Heart left ventricle (tissue), 16 donors: ENCODE measurements around the gene CHD8. TPM values are rescaled to one million over a fixed set of nuclear protein-coding genes. Genes with fewer than 3 reads are reported as not detected.

Experiments used
- ATAC-seq, 4 donors: fragments of 200-7000 bp; cut with Tn5 transposase; one replicate each; pipeline ENCODE4 v1.9.1; 2020 to 2022; ENCODE audit warnings: moderate library complexity in 4 of 4, mild to moderate bottlenecking in 3 of 4, moderate number of reproducible peaks in 1 of 4
- DNase-seq, 5 donors: peaks; one replicate each; pipeline ENCODE4 v3.0.0-alpha.2; 2020
- H3K27ac ChIP-seq, 12 donors: fragments of 200-600 bp; sonication (generic) in 4 of 12; one replicate each; pipeline versions ENCODE4 v1.5.0 to v1.8.0; 2016 to 2022; ENCODE audit warnings: mild to moderate bottlenecking in 2 of 12
- H3K27me3 ChIP-seq, 9 donors: fragments of 200-600 bp; sonication (generic) in 2 of 9; one replicate each; pipeline versions ENCODE4 v1.5.1 to v1.8.0; 2016 to 2022; ENCODE audit warnings: mild to moderate bottlenecking in 3 of 9
- H3K36me3 ChIP-seq, 9 donors: fragments of 200-600 bp; sonication (generic) in 2 of 9; one replicate each; pipeline versions ENCODE4 v1.5.0 to v1.8.0; 2018 to 2022; ENCODE audit warnings: mild to moderate bottlenecking in 2 of 9
- H3K4me1 ChIP-seq, 12 donors: fragments of 200-600 bp; sonication (generic) in 4 of 12; one replicate each; pipeline versions ENCODE4 v1.5.0 to v1.8.0; 2016 to 2022; ENCODE audit warnings: mild to moderate bottlenecking in 3 of 12
- H3K4me3 ChIP-seq, 12 donors: fragments of 200-600 bp; sonication (generic) in 4 of 12; one replicate each; pipeline versions ENCODE4 v1.5.0 to v1.8.0; 2017 to 2022; ENCODE audit warnings: mild to moderate bottlenecking in 9 of 12, moderate library complexity in 4 of 12
- H3K9me3 ChIP-seq, 12 donors: fragments of 200-600 bp; sonication (generic) in 4 of 12; one replicate each; pipeline versions ENCODE4 v1.5.0 to v1.8.0; 2016 to 2022; ENCODE audit warnings: mild to moderate bottlenecking in 1 of 12
- POLR2A ChIP-seq, 2 donors: fragments of 450-650 bp; IDR thresholded peaks; one replicate each; pipeline ENCODE4 v1.6.1; 2017; ENCODE audit warnings: antibody characterized with exemption in 2 of 2, mild to moderate bottlenecking in 2 of 2, moderate library complexity in 2 of 2
- WGBS, 4 donors: extraction: QIAGEN DNeasy Blood & Tissue Kit in 2 of 4; methylation state at CpG; one replicate each; pipeline versions ENCODE4 v1.1.5 to v1.1.7; 2013 to 2018; 5-methylcytosine and 5-hydroxymethylcytosine counted together
- intact Hi-C, 10 donors: fragments of 100-400 bp; cut with DNase I; formaldehyde crosslinking; loops; one replicate each; pipeline versions ENCODE4 v1.11.1 to v1.14.2; 2022
- polyA plus RNA-seq, 2 donors: library from polyadenylated mRNA; stranded (reverse); fragments of 200-250 nt; gene quantifications; one replicate each; pipeline ENCODE4 v1.2.3, GENCODE V29; 2013
- total RNA-seq, 9 donors: library from RNA; depleted of rRNA in 2 of 9; stranded (reverse); fragments of >200 nt in 2 of 9; fragmentation: NEBNext Ultra II Directional in 3 of 9; extraction: Animal tissue kit (Norgen Biotek cat#: 25700) in 3 of 9; gene quantifications; one replicate each; pipeline versions ENCODE4 v1.1.0 to v1.2.4, GENCODE V29; 2016 to 2023
- TF ChIP-seq, protein P1 (sequence below), 12 donors: fragments of 200-600 bp; sonication (generic) in 4 of 12; IDR thresholded peaks; one replicate each; pipeline versions ENCODE4 v1.5.0 to v1.8.0; 2018 to 2022; ENCODE audit warnings: antibody characterized with exemption in 12 of 12, mild to moderate bottlenecking in 5 of 12
- donor health status: ischemic (EF 13 %, LVEDD 7.1; RV severe dilation, severe dysfunction).
- donor health status: healthy with polysubstance abuse.
- donor health status: DM: no; HTN: yes; CAD: no.
- donor health status: DM: no; HTN: no; CAD: no.
- donor health status: ischemic (EF 25% LVEDD 6.9; RV normal size, moderate dysfunction).
- donor health status: ischemic (EF 25% LVEDD 5.7; RV mildly dilated, moderate dysfunction).
- donor health status: healthy.
- donor health status: DM: yes; HTN: yes; CAD: no.
- donor health status: ischemic (EF 35%, LVEDD 5.7; RV mildly dilated, moderate dysfunction).
- donor health status: nonischemic (EF 11% LVEDD 7.7; RV severe dilation, severe dysfunction).
- donor health status: DM: yes; HTN: yes; CAD: no.
- donor health status: PGD.
- donor health status: ischemic (EF 29% LVEDD 5.4; RV normal size, mild dysfunction).
- donor health status: nonischemic (EF 23%, LVEDD 6.1; RV moderate dilation, normal function).

The CHD8 gene
- total and polyA plus RNA-seq, 11 donors: 19.0 to 56.9 (median 35.7) TPM

DNA sequence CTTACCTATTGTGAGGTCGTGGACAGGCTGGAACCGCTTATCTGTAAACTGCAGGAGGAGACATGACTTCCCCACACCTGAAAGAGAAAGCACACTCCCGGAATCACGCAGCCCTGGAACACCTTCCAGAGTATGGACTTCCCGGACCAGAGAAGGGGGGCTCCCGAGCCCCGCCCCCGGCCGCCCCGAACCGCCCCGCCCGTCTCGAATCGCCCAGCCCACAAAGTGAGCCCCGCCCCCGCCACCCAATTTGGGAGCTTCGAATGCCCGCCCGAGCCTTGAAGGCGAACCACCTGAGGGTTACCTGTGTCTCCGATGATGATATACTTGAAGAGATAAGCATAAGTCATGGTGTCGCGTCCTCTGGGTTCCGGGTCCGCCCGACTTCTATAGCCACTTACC lies 20.6 kb upstream of the CHD8 start:
- H3K4me3 ChIP-seq: peak overlapping the region; percentile 4 to 98 (median 84)
- H3K4me1 ChIP-seq: peaks cover 7 to 31% (median 19%) of the 10 kb centered on the region in 12 donors
- no peaks in the 10 kb centered on the region for H3K9me3 ChIP-seq
- H3K36me3 ChIP-seq: peaks cover 0 to 54% (median 42%) of the 10 kb centered on the region in 9 donors
- ATAC-seq (peak; percentile 72 to 88 (median 84)), DNase-seq (peak; percentile 85 to 90 (median 88))
- TF ChIP-seq, protein P1, sequence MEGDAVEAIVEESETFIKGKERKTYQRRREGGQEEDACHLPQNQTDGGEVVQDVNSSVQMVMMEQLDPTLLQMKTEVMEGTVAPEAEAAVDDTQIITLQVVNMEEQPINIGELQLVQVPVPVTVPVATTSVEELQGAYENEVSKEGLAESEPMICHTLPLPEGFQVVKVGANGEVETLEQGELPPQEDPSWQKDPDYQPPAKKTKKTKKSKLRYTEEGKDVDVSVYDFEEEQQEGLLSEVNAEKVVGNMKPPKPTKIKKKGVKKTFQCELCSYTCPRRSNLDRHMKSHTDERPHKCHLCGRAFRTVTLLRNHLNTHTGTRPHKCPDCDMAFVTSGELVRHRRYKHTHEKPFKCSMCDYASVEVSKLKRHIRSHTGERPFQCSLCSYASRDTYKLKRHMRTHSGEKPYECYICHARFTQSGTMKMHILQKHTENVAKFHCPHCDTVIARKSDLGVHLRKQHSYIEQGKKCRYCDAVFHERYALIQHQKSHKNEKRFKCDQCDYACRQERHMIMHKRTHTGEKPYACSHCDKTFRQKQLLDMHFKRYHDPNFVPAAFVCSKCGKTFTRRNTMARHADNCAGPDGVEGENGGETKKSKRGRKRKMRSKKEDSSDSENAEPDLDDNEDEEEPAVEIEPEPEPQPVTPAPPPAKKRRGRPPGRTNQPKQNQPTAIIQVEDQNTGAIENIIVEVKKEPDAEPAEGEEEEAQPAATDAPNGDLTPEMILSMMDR (IDR thresholded peaks at IDR 0.05): no peak
- TF ChIP-seq POLR2A (IDR thresholded peaks at IDR 0.05): no peak
- H3K27me3 ChIP-seq: no peaks in the 10 kb centered on the region
- WGBS, 4 donors: 0 to 2% (median 1%) methylated on average over 11 to 27 of the region's 27 CpGs
- peak overlapping the region; percentile 11 to 90 (median 82) for H3K27ac ChIP-seq
- intact Hi-C loops: loop anchor here in 6 of 10 donors (1.0 to 5.0 kb wide), 7 partner anchors 20 to 94 kb away; partner anchors contain the start of genes CHD8 (in 4 of the 6), METTL3 (in 3 of the 6) and SUPT16H (in 1 of the 6)

DNA sequence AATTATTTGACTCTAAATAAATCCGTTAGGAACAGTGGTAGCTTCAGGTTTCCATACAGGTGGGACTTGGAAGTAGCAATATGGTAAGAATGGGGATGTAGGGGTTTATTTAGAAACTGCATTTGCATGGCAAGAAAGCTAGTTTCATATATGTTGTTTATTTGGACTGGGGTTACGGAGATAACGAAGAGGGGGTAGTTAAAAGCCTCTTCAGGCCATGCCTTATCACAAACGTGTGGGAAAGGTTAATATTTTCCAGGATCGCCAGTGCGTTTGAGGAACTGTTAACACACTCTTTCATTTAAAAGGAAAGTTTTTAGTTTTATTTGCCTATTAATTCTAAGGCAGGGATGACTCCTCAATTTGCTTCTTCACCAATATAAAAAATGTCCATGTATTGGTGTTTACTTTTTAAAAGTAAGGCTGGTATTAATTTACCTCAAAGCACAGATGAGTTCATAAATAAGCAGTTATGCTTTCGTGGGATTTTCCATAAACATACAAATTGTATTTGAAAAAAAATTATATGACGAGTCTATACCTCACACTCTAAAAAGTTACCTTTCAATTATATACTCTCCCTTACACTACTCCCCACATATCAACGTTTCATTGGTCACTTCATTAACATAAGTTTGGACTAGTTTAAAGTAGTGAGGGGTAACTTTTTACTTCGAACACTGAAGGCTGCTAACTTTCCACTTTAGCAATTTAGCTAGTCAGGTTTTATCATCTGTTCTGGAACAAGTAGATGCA lies 20.0 kb upstream of the CHD8 start:
- DNase-seq: no peak
- Histone ChIP-seq H3K27me3 (no peaks in the 10 kb centered on the region), H3K4me1 (peaks cover 7 to 31% (median 19%) of the 10 kb centered on the region in 12 donors), H3K9me3 (no peaks in the 10 kb centered on the region), H3K36me3 (peaks cover 0 to 52% (median 36%) of the 10 kb centered on the region in 9 donors), H3K4me3 (peak overlapping the region; percentile 4 to 98 (median 84)), H3K27ac (peak overlapping the region; percentile 11 to 90 (median 82))
- WGBS, 4 donors: 38 to 42% (median 39%) methylated on average over 10 of the region's 10 CpGs
- TF ChIP-seq, protein P1 (IDR thresholded peaks at IDR 0.05): no peak
- no peak for TF ChIP-seq POLR2A (IDR thresholded peaks at IDR 0.05)
- peak in 1 of 4 donors; percentile 3 for ATAC-seq
- intact Hi-C loops: loop anchor here in 6 of 10 donors (1.0 to 5.0 kb wide), 7 partner anchors 19 to 94 kb away; partner anchors contain the start of genes CHD8 (in 4 of the 6), METTL3 (in 3 of the 6) and SUPT16H (in 1 of the 6)

DNA sequence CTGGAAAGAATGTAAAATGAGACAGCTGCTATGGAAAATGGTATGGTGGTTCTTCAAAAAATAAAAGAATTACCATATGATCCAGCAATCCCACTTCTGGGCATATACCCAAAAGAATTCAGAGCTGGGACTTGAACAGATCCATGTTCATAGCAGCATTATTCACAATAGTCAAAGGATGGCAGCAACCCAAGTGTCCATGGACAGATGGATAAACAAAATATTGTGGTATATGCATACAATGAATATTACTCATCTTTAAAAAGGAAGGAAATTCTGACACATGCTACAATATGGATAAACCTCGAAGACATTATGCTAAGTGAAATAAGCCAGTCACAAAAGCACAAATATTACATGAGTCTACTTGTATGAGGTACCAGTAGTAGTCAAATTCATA lies 11.7 kb upstream of the CHD8 start:
- 59 to 71% (median 64%) methylated on average over 1 of the region's 1 CpG for WGBS, 4 donors
- no peaks in the 10 kb centered on the region for H3K9me3 ChIP-seq
- H3K4me1 ChIP-seq: no peaks in the 10 kb centered on the region
- H3K27me3 ChIP-seq: no peaks in the 10 kb centered on the region
- H3K27ac ChIP-seq: no peak overlapping the region
- no peak for TF ChIP-seq POLR2A (IDR thresholded peaks at IDR 0.05)
- TF ChIP-seq, protein P1 (IDR thresholded peaks at IDR 0.05): no peak
- intact Hi-C loops: no loop called here
- DNase-seq (no peak), ATAC-seq (no peak)
- H3K36me3 ChIP-seq: peaks cover 0 to 88% (median 67%) of the 10 kb centered on the region in 9 donors
- no peak overlapping the region for H3K4me3 ChIP-seq

DNA sequence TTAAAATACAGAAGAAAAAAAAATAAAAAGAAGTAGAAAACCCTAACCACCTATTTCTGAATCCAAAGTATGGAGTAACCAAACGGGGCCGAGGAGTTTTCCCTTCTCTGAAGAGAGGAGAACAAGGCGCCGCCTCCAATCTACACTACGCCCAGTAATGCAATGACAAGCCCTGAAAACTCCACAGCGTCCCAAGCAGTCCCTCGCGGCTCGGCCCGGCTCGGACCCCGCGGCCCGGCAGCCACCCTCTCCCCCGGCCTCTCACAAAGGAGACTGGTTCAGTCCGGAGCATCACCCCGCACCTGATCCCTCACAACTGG lies 371 bp downstream of the CHD8 start:
- 0 to 1% (median 0%) methylated on average over 17 of the region's 17 CpGs for WGBS, 4 donors
- Histone ChIP-seq H3K27ac (peak overlapping the region in 11 of 12 donors; percentile 21 to 99 (median 95)), H3K4me3 (peak overlapping the region; percentile 64 to 97 (median 85)), H3K4me1 (peaks cover 0 to 36% (median 15%) of the 10 kb centered on the region in 12 donors), H3K27me3 (no peaks in the 10 kb centered on the region), H3K9me3 (no peaks in the 10 kb centered on the region), H3K36me3 (peaks cover 0 to 32% (median 16%) of the 10 kb centered on the region in 9 donors)
- no peak for TF ChIP-seq POLR2A (IDR thresholded peaks at IDR 0.05)
- TF ChIP-seq, protein P1 (IDR thresholded peaks at IDR 0.05): no peak
- intact Hi-C loops: loop anchor here in 5 of 10 donors (2.0 to 10.0 kb wide), 4 partner anchors 19 to 773 kb away; partner anchors contain the start of genes HNRNPC (in 1 of the 5) and RNASE4 (in 1 of the 5)
- DNase-seq (no peak), ATAC-seq (peak in 3 of 4 donors; percentile 7 to 46 (median 20))
